Peyer's patch (tissue), 4 donors: ENCODE measurements around the gene MGAT5.

Experiments
- CTCF ChIP-seq, 6 experiments: fragments of 450-650 bp in 4 of 6; fragments of 200-600 bp in 2 of 6; sonication (generic) in 1 of 6; IDR thresholded peaks; one replicate each; pipeline ENCODE4 v1.5.1; 2017 to 2019; ENCODE audit warnings: antibody characterized with exemption in 6 of 6, mild to moderate bottlenecking in 3 of 6, moderate library complexity in 1 of 6
- POLR2A ChIP-seq, 2 donors: fragments of 450-650 bp; IDR thresholded peaks; one replicate each; pipeline ENCODE4 v1.5.1; 2017; ENCODE audit warnings: antibody characterized with exemption in 2 of 2, mild to moderate bottlenecking in 2 of 2, moderate library complexity in 2 of 2

DNA sequence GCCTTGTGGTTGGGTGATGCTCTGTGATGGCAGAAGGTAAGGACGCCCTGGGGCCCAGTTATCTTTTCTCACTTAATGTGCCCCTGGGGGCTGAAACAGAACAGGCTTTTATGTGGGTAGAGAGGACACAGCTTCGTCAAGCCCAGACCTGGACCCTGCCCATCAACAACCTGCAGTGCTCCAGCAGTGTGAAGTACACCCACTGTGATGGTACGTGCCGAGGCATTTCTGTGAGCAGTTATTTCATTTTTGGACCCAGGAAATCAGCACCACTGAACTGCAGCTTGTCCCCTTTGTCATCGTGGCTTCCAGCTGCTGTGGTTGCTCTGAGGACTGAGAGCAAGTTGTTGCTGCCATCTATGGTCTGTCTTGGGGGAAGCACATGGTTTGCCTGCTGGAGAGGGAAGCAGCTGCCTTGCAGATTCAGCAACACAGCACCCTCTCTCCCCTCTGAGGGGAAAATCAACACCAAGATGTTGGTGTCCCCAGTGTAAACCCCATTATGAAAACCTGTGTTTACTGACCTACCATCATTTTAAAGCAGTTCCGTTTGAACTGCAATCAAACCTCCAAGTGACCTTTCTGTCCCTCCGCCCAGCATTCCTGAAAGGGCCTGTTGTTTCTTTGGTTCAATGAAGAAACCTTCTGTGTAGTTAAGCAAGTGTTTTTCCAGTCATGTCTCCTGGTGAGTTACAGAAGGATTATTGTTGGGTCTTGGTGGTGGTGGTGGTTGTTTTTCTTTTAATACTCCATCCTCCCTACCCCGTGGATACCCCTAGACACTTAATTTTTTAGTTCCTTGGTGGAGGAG, 158.2 kb downstream of the MGAT5 start:
- TF ChIP-seq CTCF (IDR thresholded peaks at IDR 0.05) (peak; percentile 31 to 79 (median 70)), POLR2A (IDR thresholded peaks at IDR 0.05) (no peak)
